Measurements from ENCODE around the gene SH3RF2. TPM values are rescaled to one million over a fixed set of nuclear protein-coding genes. Genes with fewer than 3 reads are reported as not detected.

Gene SH3RF2
- total RNA-seq, 2 experiments from 2014 or later, result not detected

DNA sequence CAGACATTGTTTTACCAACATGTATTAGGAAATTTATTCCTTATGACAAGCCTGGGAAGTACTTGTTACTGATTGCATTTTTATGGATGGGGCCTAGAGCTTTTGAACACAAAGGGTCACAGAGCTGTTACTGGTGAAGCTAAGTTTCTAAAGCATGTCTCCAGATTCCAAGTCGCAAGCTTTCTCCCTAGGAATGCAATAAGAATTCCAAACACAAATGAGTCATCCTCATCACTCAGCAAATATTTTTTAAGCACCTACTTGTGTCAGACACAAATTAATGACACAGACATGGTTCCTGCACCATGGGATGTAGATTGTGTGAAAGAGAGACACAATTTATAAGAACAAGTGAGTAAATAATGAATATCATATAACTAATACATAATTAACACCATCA lies 11.0 kb upstream of the SH3RF2 start:
- ATAC-seq (no peak), DNase-seq (no peak)
- H3K27me3 Mint-ChIP-seq (ENCODE audit: low read depth), result peaks cover 8% of the 10 kb centered on the region
- no peaks in the 10 kb centered on the region for H3K4me1 Mint-ChIP-seq (ENCODE audit: low read depth)
- no peak overlapping the region for H3K27ac Mint-ChIP-seq
- H3K4me3 Mint-ChIP-seq, result no peak overlapping the region
- H3K36me3 Mint-ChIP-seq (ENCODE audit: low read depth), result no peaks in the 10 kb centered on the region
- no peaks in the 10 kb centered on the region for H3K9me3 Mint-ChIP-seq (ENCODE audit: insufficient read depth)
- CTCF ChIA-PET, result no interaction called here
- POLR2A ChIA-PET, result no interaction called here

- Mint-ChIP-seq H3K4me3 (no peak overlapping the region), H3K27me3 (ENCODE audit: low read depth) (peaks cover 8% of the 10 kb centered on the region), H3K27ac (no peak overlapping the region), H3K9me3 (ENCODE audit: insufficient read depth) (no peaks in the 10 kb centered on the region), H3K36me3 (ENCODE audit: low read depth) (no peaks in the 10 kb centered on the region), H3K4me1 (ENCODE audit: low read depth) (no peaks in the 10 kb centered on the region)
- DNase-seq (no peak), ATAC-seq (no peak)
- POLR2A ChIA-PET, result no interaction called here
- CTCF ChIA-PET, result no interaction called here
Observed at GRCh38 chr5:145925803-145926202, 10.6 kb upstream of the SH3RF2 start.

- no peak overlapping the region for H3K4me3 Mint-ChIP-seq
- CTCF ChIA-PET, result no interaction called here
Observed at GRCh38 chr5:145931718-145932117, 4.7 kb upstream of the SH3RF2 start.

DNA sequence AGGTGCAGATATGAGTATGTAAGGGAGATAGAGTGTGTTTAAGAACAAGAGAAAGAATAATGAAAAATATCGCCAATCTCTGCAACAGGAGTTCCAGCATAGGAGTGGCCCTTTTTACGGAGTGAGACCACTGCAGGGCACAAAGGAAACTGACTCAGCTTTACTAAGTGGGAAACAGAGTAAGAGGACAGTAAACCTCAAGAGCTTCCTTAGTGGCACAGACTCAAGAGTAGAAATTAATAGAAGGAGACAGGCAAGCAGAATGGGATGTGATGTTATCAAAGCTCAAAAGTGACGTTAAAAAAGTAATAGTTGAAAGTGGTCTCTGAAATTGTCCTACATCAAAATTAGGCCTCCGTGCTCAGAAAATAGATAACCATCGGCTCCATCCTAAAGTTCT lies 2.1 kb upstream of the SH3RF2 start:
- POLR2A ChIA-PET, result no interaction called here
- Mint-ChIP-seq H3K9me3 (ENCODE audit: insufficient read depth) (no peaks in the 10 kb centered on the region), H3K4me3 (no peak overlapping the region), H3K27ac (no peak overlapping the region), H3K36me3 (ENCODE audit: low read depth) (no peaks in the 10 kb centered on the region), H3K27me3 (ENCODE audit: low read depth) (peaks cover 35% of the 10 kb centered on the region), H3K4me1 (ENCODE audit: low read depth) (peaks cover 10% of the 10 kb centered on the region)
- CTCF ChIA-PET, result no interaction called here
- ATAC-seq (no peak), DNase-seq (no peak)

More at GRCh38 chr5:145931718-145932117, 4.7 kb upstream of the SH3RF2 start:
- DNase-seq, result no peak
- peaks cover 20% of the 10 kb centered on the region for H3K27me3 Mint-ChIP-seq (ENCODE audit: low read depth)
- no peaks in the 10 kb centered on the region for H3K36me3 Mint-ChIP-seq (ENCODE audit: low read depth)
- H3K9me3 Mint-ChIP-seq (ENCODE audit: insufficient read depth), result no peaks in the 10 kb centered on the region
- POLR2A ChIA-PET, result no interaction called here
- no peak overlapping the region for H3K27ac Mint-ChIP-seq
- H3K4me1 Mint-ChIP-seq (ENCODE audit: low read depth), result peaks cover 8% of the 10 kb centered on the region
- no peak for ATAC-seq

- peaks cover 44% of the 10 kb centered on the region for H3K27me3 Mint-ChIP-seq (ENCODE audit: low read depth)
- ChIA-PET POLR2A (no interaction called here), CTCF (no interaction called here)
- no peak overlapping the region for H3K4me3 Mint-ChIP-seq
- no peaks in the 10 kb centered on the region for H3K36me3 Mint-ChIP-seq (ENCODE audit: low read depth)
- H3K9me3 Mint-ChIP-seq (ENCODE audit: insufficient read depth), result no peaks in the 10 kb centered on the region
- no peak overlapping the region for H3K27ac Mint-ChIP-seq
- DNase-seq (no peak), ATAC-seq (no peak)
- peaks cover 10% of the 10 kb centered on the region for H3K4me1 Mint-ChIP-seq (ENCODE audit: low read depth)
Observed at GRCh38 chr5:145937432-145938250, 1.3 kb downstream of the SH3RF2 start.

DNA sequence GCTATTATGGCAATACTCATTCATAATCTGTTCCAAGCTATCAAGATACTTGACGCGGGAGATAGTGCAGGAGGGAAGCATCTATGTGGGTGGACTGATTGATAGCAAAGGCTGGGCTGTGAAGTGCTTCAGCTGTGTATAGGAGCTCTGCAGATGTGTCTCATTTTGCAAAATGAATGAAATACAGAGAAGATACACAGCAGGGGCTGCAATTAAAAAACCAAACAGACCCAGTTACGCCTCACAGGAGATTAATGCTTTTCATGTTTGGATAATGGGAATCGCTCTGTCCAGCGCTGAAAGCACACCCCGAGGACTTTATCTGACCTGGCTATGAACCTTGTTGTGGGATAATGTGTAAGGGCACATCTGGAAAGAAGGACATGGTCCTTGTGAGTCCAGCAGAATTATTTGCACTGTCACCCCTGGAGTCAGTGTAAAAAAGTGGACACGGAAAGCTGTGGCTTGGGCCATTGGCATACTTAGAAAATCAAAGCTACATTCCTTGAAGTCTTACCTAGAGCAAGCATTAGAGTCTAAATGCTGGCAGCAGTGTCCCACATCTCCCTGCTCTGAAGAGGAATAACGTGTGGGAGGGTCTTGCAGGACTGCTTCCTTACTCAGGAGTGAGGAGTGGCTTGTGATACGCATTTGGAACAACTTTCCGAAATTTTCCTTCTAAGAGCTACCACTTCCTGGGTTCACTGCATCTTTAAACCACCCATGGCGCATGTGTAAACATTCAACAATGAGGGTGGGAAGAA lies 2.6 kb downstream of the SH3RF2 start:
- H3K9me3 Mint-ChIP-seq (ENCODE audit: insufficient read depth), result no peaks in the 10 kb centered on the region
- POLR2A ChIA-PET, result no interaction called here

DNA sequence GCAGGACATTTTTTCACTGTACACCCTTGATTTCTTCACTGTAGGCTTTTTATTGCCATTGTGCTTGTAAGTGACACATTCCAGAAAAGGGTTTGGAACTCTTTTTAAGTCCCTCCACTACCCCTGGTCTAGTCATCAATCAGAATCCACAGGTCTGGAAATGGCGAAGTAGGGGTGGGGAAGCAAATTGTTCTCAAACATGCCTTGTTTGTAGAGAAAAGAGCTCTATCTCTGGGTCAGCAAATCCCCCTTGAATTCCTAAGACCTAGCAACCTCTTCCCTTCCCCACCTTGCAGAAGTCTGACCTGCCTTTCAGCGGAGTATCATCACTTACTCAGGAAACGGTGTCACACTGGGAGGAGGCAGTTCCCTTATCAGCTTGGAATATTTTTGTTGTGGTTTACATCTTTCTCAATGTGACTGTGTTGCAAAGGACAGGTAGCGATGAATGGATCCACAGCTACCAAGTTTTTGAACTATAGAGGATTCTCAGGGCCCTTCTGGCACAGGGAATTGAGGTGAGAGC lies 3.2 kb downstream of the SH3RF2 start:
- Mint-ChIP-seq H3K4me3 (no peak overlapping the region), H3K4me1 (ENCODE audit: low read depth) (peaks cover 10% of the 10 kb centered on the region), H3K36me3 (ENCODE audit: low read depth) (no peaks in the 10 kb centered on the region), H3K9me3 (ENCODE audit: insufficient read depth) (no peaks in the 10 kb centered on the region), H3K27ac (no peak overlapping the region), H3K27me3 (ENCODE audit: low read depth) (peaks cover 43% of the 10 kb centered on the region)
- CTCF ChIA-PET, result no interaction called here
- DNase-seq (no peak), ATAC-seq (no peak)
- POLR2A ChIA-PET, result no interaction called here

More for the DNA sequence above, 2.6 kb downstream of the SH3RF2 start:
- Mint-ChIP-seq H3K4me3 (no peak overlapping the region), H3K4me1 (ENCODE audit: low read depth) (peaks cover 10% of the 10 kb centered on the region), H3K27me3 (ENCODE audit: low read depth) (peaks cover 42% of the 10 kb centered on the region), H3K36me3 (ENCODE audit: low read depth) (no peaks in the 10 kb centered on the region), H3K27ac (no peak overlapping the region)
- CTCF ChIA-PET, result no interaction called here
- ATAC-seq (no peak), DNase-seq (no peak)

GRCh38 chr5:145941096-145941447 lies 4.7 kb downstream of the SH3RF2 start:
- Mint-ChIP-seq H3K9me3 (ENCODE audit: insufficient read depth) (no peaks in the 10 kb centered on the region), H3K27me3 (ENCODE audit: low read depth) (peaks cover 36% of the 10 kb centered on the region), H3K4me1 (ENCODE audit: low read depth) (peaks cover 17% of the 10 kb centered on the region), H3K36me3 (ENCODE audit: low read depth) (no peaks in the 10 kb centered on the region), H3K4me3 (no peak overlapping the region), H3K27ac (no peak overlapping the region)
- CTCF ChIA-PET, result interaction anchor here (1.2 kb wide), 1 partner anchor 9 kb away, joined by 3 read pairs; no protein-coding TSS in a partner anchor
- DNase-seq (no peak), ATAC-seq (no peak)
- POLR2A ChIA-PET, result no interaction called here

GRCh38 chr5:145941448-145942130 lies 5.2 kb downstream of the SH3RF2 start:
- Mint-ChIP-seq H3K9me3 (ENCODE audit: insufficient read depth) (no peaks in the 10 kb centered on the region), H3K4me1 (ENCODE audit: low read depth) (peaks cover 17% of the 10 kb centered on the region), H3K4me3 (no peak overlapping the region), H3K36me3 (ENCODE audit: low read depth) (no peaks in the 10 kb centered on the region), H3K27ac (no peak overlapping the region), H3K27me3 (ENCODE audit: low read depth) (peaks cover 31% of the 10 kb centered on the region)
- ChIA-PET POLR2A (no interaction called here), CTCF (interaction anchor here (1.2 kb wide), 1 partner anchor 9 kb away, joined by 3 read pairs; no protein-coding TSS in a partner anchor)
- DNase-seq (no peak), ATAC-seq (no peak)

- Mint-ChIP-seq H3K27me3 (ENCODE audit: low read depth) (peaks cover 26% of the 10 kb centered on the region), H3K4me1 (ENCODE audit: low read depth) (peaks cover 19% of the 10 kb centered on the region), H3K9me3 (ENCODE audit: insufficient read depth) (no peaks in the 10 kb centered on the region), H3K4me3 (no peak overlapping the region), H3K36me3 (ENCODE audit: low read depth) (no peaks in the 10 kb centered on the region), H3K27ac (no peak overlapping the region)
- no peak for DNase-seq
- no peak for ATAC-seq
- ChIA-PET POLR2A (no interaction called here), CTCF (no interaction called here)
Observed at GRCh38 chr5:145942201-145942600, 5.8 kb downstream of the SH3RF2 start.

DNA sequence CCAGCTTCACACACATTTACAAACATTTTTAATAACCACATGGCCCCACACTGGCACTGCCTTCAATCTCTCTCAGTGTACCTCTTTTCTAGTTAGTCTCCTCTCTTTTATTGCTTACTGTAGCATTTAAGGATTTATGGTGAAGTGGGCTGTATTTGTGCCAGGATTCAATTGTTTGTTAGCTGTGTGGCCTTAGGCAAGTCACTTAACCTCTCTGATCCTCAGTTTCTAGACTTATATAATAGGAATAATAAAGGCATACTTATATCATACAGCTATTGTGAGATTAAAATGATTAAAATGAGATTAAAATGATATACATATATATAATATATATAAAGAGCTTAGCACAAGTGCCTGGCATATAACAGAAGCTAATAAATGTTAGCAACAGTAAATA lies 6.4 kb downstream of the SH3RF2 start:
- Mint-ChIP-seq H3K27me3 (ENCODE audit: low read depth) (peaks cover 21% of the 10 kb centered on the region), H3K36me3 (ENCODE audit: low read depth) (no peaks in the 10 kb centered on the region), H3K4me3 (no peak overlapping the region), H3K4me1 (ENCODE audit: low read depth) (peaks cover 23% of the 10 kb centered on the region), H3K9me3 (ENCODE audit: insufficient read depth) (no peaks in the 10 kb centered on the region), H3K27ac (no peak overlapping the region)
- ATAC-seq (no peak), DNase-seq (no peak)
- POLR2A ChIA-PET, result no interaction called here
- CTCF ChIA-PET, result no interaction called here

DNA sequence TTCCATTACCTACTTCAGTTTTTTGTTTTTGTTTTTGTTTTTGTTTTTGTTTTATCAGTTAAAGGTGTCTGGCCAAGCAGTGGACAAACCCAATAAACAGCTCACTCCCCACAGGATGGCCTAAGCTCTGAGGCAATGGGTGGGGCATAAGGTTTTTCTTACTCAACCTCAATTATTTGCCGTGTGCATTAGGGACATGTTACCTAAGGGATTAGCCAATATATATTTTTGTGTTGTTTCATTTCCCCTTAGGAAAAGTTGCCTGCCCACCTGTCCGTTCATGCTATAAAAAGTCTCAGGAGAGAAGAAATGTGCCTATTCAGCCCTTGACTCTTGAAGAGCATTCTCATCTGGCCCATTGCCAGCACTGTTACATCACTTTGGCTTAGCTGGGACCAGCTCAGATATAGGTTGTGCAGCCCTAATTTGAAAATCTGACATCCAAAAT lies 7.3 kb downstream of the SH3RF2 start:
- ChIA-PET CTCF (no interaction called here), POLR2A (no interaction called here)
- ATAC-seq (no peak), DNase-seq (no peak)
- peaks cover 16% of the 10 kb centered on the region for H3K27me3 Mint-ChIP-seq (ENCODE audit: low read depth)
- H3K27ac Mint-ChIP-seq, result no peak overlapping the region
- no peak overlapping the region for H3K4me3 Mint-ChIP-seq
- no peaks in the 10 kb centered on the region for H3K9me3 Mint-ChIP-seq (ENCODE audit: insufficient read depth)
- no peaks in the 10 kb centered on the region for H3K36me3 Mint-ChIP-seq (ENCODE audit: low read depth)
- peaks cover 23% of the 10 kb centered on the region for H3K4me1 Mint-ChIP-seq (ENCODE audit: low read depth)

Data from activated CD8-positive, alpha-beta T cell treated with anti-CD3 and anti-CD28 coated beads, Interleukin-2, amount 10 ng/mL, durations not matched to agents 7 days and 5 days (primary cell).